ENCODE results near the gene SPATA46. TPM values are rescaled to one million over a fixed set of nuclear protein-coding genes. Genes with fewer than 3 reads are reported as not detected.

SPATA46 gene, protein sequence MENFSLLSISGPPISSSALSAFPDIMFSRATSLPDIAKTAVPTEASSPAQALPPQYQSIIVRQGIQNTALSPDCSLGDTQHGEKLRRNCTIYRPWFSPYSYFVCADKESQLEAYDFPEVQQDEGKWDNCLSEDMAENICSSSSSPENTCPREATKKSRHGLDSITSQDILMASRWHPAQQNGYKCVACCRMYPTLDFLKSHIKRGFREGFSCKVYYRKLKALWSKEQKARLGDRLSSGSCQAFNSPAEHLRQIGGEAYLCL
- total RNA-seq, result not detected in 2 replicates

DNA sequence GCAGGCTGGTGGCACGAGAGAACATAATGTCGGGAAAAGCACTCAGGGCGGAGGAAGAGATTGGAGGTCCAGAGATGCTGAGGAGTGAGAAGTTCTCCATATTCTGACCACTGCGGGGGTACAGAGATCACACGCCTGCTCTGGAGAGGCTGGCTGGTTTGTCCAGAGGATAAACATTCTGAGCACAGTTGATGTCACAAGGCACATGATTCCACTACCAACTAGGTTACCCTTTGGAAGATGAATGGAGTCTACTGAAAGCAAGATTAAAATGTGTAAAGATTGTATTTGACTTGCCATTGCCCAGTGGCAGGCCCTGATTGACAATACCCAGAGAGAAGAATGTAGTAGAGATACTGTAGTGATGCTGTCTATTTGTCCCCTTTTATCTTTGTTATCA lies at the start of gene SPATA46:
TSS of gene SPATA46 (minus strand) at position 164 of the 400 bp plus-strand sequence. CDS start at position 100, 64 bp downstream.

DNA sequence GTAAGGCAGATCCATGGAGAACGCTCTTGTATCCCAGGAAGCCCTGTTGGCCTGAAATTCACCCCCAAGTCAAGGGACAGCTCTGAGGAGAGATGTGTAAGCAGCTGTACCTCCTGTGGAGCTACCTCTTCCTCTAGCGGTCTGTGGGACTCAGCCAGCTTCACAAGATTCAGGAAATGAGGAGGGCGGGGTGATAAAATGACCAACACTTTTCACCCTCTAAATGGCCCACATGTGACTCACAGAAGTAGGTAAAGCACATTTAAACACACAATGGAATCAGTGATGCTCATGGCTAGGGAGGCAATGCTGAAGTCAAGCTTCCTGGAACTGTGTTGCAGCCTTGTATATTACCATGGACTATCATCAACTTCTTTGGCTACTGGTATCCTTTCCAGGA lies 35.3 kb upstream of the SPATA46 start, which contains the start of gene SH2D1B:
TSS of gene SH2D1B (minus strand) at position 135 of the 400 bp plus-strand sequence. CDS start at position 15, 120 bp downstream.

DNA sequence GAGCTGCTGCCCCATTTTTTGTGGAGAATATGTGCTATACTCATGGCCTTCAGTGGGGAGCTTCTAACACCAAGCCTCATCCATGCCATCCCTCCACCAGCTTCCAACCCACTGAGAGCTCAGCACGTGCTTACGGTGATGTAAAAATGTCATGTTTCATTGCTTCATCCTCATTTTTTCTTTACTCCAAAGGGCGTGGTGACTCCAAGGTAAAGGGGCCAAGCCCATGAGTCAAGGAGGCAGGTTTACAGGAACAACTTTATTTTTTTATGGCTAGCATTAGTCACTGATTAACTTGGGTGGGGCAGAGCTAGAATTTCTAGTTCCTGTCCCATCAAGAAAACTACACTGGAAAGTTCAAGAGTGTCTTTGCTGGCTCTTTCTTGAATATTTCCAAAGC lies 4.7 kb upstream of the SPATA46 start, which contains the start of gene C1orf226:
TSS of gene C1orf226 (plus strand) at position 346 of the 400 bp plus-strand sequence. CDS start 174 bp downstream, outside the sequence.

Other genes starting within 250 kb of the SPATA46 start
- gene C1orf226, start 4.9 kb upstream of the SPATA46 start, total RNA-seq, result 0.07 and 0.13 TPM in 2 replicates
- gene SH2D1B, start 35.3 kb upstream of the SPATA46 start, total RNA-seq, result not detected in 2 replicates
- 61.4 and 63.7 TPM in 2 replicates for gene UHMK1, start 121.0 kb upstream of the SPATA46 start, total RNA-seq
- gene UAP1, start 184.9 kb upstream of the SPATA46 start, total RNA-seq, result 96.6 and 161 TPM in 2 replicates